ENCODE data around the gene NRDC.

Gene NRDC

DNA sequence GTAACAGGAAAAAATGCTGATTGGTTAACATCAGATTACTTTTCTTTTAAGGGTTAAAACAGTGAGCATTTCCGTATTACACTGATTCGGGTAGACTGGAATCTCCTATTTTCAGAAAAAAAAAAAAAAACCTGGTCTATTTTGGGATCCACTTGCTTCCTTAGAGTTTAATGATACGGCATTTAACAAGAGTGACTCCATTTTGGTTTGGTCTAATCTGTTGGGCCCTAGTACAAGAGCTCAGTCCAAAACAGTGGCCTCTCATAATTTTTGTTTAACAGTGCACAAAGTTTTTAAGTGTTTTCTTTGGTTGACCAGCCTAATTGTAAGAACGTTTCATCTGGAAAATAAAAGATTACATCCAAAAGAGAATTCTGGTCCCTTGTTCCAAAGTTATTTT lies 120.2 kb downstream of the NRDC start:
- no peak for DNase-seq

DNA sequence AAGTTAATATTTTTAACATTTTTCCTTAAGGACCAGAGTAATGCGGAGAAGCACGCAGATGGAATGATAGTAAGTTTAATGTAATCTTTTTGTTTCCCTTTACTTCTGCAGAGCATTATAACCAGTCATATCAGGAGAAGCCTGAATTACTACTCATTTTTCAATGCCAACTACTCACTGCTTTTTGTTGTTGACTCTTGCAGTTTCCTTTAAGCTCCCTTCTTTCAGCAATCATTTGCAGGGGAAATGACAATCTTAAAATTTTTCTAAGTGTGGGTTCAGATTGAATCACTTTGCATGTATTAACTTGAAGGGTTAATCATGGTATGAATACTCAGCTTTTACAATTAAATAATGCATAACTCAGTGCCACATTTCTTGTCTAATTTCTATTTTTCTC lies 122.2 kb downstream of the NRDC start:
- no peak for DNase-seq

- DNase-seq = no peak
Measured at GRCh38 chr1:51755437-51755836, 123.1 kb downstream of the NRDC start.

- no peak for DNase-seq
Measured at GRCh38 chr1:51754666-51755065, 123.9 kb downstream of the NRDC start.

DNA sequence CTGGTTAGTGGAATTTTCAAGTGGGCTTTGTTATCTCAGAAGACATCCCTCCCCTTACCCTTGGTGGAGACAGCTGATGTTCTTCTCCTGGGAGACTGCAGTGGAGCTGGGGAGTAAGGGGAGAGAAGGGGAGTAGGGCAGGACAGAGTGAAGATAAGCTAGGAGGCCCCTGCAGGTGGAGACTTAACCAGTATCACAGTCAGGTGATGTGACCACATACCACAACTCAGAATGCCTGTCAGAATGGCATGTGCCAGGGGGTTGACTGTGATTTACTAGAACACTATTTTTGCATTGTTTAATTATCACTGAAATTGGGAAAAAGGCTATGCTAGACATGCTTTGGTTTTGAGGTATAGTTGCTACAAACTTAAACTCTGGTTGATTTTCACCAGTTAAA lies 124.6 kb downstream of the NRDC start:
- no peak for DNase-seq

- DNase-seq = no peak
Measured at GRCh38 chr1:51752073-51752948, 126.2 kb downstream of the NRDC start.

- DNase-seq = no peak
Measured at GRCh38 chr1:51750729-51751128, 127.8 kb downstream of the NRDC start.

DNA sequence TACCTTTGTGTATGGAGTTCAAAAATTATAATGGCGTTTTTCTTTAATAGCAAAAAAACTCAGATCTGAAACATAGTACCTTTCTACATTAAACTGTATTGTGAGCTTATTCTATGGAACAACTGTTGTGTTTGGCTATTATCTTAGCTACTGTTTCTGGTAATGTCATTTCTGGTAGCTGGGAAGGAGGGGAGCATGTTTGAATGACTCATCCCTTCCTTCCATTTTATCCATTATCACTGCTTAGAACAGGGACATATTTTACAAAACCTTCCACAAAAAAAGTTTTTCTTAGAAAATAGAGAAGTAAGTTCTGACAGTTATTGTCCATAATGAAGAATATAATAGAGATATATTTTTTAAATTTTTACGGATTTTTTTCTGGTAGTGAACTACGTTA lies 128.3 kb downstream of the NRDC start:
- no peak for DNase-seq

- DNase-seq = no peak
Measured at GRCh38 chr1:51749151-51749550, 129.4 kb downstream of the NRDC start.

GRCh38 chr1:51745304-51745570 lies 133.3 kb downstream of the NRDC start:
- DNase-seq = no peak

DNA sequence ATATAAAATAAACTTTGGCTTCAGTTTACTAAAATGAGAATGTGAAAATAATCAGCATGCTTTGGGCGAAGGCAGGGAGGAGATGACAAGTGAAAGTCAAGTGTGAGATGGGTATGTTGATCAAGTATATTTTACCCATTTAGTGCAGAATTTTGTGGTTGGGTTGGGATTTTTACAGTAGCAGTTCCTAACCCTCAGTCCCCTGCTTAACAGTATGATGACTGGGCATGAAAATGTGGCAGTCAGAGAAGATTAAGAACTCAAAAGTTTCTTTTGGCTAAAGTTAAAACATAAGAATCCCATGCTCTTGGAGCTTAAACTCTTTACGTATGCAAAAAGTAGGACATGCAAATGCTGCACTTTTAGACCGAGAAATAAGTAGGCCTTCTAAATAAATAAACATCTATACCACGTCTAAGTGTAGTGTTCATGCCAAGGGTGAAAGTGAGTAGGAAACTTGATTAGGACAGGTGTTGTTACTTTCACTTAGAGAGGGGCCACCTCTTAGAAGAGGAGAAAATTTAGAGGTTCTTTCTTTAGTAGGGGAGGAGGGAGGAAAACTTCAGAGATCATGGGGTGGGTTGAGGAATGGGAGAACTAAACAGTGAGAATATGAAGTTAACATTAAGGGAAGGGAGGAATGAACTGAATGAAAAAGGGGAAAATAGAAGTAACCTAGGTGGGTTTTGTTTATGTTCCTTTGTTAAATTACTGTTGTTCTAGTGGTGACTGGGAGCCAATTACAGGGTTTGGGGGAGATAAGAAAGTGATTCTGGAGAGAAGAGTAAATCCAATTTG lies 133.8 kb downstream of the NRDC start:
- DNase-seq = no peak

- no peak for DNase-seq
Measured at GRCh38 chr1:51741121-51741681, 137.3 kb downstream of the NRDC start.

GRCh38 chr1:51740652-51741051 lies 137.9 kb downstream of the NRDC start:
- no peak for DNase-seq

Data from CD4-positive, alpha-beta T cell treated with Interleukin-17A for 1 hour (primary cell).